NB4 (cell line): Measurements from ENCODE around the gene OR4C6.

Experiments
- DNase-seq: peaks from one replicate; pipeline ENCODE4 v3.0.0; 2010; ENCODE audit warnings: low read depth
- H3K4me3 ChIP-seq: one replicate; pipeline ENCODE4 v1.5.1; 2011; ENCODE audit warnings: mild to moderate bottlenecking, low read depth, low read length, moderate library complexity
- MYC ChIP-seq: IDR thresholded peaks from 2 replicates; pipeline ENCODE4 v1.6.1; 2011; ENCODE audit warnings: low read depth, low read length
- POLR2A ChIP-seq: IDR thresholded peaks from 2 replicates; pipeline ENCODE4 v1.6.1; 2011; ENCODE audit warnings: mild to moderate bottlenecking; ENCODE audit not compliant: insufficient read length; ENCODE audit errors: extremely low read depth
- TF ChIP-seq, protein P1 (sequence below): IDR thresholded peaks from one replicate; pipeline ENCODE4 v1.5.1; 2012; ENCODE audit warnings: low read depth, low read length
- TF ChIP-seq, protein P2 (sequence below): IDR thresholded peaks from 2 replicates; pipeline ENCODE4 v1.6.1; 2011; ENCODE audit warnings: low read depth, low read length

The OR4C6 gene

DNA sequence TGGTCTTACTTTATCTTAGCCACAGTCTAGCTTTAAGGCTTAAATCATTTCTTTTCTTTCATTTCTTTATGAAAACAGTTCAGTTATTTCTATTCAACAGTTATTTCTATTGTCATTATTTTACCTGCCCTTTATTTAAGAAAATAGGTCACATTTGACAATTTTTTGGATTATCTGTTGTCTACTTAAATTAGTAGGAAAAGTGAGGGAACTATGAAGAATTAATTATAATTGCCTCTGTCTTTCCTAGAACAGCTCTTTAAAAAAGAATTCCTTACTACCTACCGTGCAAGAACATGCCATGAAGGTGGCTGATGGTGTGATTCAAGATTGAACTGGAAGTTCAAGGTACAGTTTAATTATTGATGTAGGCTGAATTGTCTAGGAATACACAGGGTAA is at the start of gene OR4C6:
Gene OR4C6, plus strand, starts transcription at position 301 of the 400 bp plus-strand sequence. CDS start 2,966 bp downstream, outside the sequence.
- H3K4me3 ChIP-seq, result no peak within 1 kb of the TSS
- TF ChIP-seq, protein P1, sequence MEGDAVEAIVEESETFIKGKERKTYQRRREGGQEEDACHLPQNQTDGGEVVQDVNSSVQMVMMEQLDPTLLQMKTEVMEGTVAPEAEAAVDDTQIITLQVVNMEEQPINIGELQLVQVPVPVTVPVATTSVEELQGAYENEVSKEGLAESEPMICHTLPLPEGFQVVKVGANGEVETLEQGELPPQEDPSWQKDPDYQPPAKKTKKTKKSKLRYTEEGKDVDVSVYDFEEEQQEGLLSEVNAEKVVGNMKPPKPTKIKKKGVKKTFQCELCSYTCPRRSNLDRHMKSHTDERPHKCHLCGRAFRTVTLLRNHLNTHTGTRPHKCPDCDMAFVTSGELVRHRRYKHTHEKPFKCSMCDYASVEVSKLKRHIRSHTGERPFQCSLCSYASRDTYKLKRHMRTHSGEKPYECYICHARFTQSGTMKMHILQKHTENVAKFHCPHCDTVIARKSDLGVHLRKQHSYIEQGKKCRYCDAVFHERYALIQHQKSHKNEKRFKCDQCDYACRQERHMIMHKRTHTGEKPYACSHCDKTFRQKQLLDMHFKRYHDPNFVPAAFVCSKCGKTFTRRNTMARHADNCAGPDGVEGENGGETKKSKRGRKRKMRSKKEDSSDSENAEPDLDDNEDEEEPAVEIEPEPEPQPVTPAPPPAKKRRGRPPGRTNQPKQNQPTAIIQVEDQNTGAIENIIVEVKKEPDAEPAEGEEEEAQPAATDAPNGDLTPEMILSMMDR, result no peak
- DNase-seq, result no peak

GRCh38 chr11:55624531-55624930 is 37.5 kb upstream of the OR4C6 start:
- no peak for DNase-seq
- TF ChIP-seq, protein P2, sequence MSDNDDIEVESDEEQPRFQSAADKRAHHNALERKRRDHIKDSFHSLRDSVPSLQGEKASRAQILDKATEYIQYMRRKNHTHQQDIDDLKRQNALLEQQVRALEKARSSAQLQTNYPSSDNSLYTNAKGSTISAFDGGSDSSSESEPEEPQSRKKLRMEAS, result no peak
- TF ChIP-seq, protein P1, result no peak
- no peak for TF ChIP-seq MYC
- no peak for TF ChIP-seq POLR2A
- H3K4me3 ChIP-seq, result no peak overlapping the region

DNA sequence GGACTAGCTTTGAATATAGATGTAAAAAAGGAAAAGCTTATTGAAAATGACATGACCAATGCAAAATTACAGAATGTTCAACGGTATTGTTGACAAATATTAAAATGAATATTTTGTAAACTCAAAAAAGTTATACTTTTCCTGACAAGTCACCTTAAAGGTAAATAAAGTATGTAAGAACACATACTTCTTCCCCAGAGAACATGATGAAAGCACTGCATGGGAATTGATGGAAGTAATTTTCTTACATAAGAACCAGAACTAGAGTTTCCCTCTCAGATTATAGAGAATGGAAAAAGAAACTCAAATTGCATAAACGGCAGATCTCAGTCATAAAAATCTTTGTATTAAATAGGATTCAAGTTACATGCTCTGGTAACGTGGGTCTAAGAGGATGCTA is 27.2 kb upstream of the OR4C6 start, which contains the start of gene OR4P4:
Gene OR4P4, plus strand, starts transcription at position 301 of the 400 bp plus-strand sequence.
- no peak within 1 kb of the TSS for H3K4me3 ChIP-seq
- DNase-seq, result no peak
- TF ChIP-seq MYC, result no peak
- no peak for TF ChIP-seq POLR2A
- TF ChIP-seq, protein P2, result no peak
- TF ChIP-seq, protein P1, result no peak

- TF ChIP-seq MYC (no peak), POLR2A (no peak)
- TF ChIP-seq, protein P1, result no peak
- TF ChIP-seq, protein P2, result no peak
- H3K4me3 ChIP-seq, result no peak within 1 kb of the TSS
- DNase-seq, result no peak
Measured at GRCh38 chr11:55648027-55648426, 14.0 kb upstream of the OR4C6 start, which contains the start of gene OR4S2. Gene OR4S2 (plus strand): TSS chr11:55648327. CDS start chr11:55650904, 2,577 bp downstream.

DNA sequence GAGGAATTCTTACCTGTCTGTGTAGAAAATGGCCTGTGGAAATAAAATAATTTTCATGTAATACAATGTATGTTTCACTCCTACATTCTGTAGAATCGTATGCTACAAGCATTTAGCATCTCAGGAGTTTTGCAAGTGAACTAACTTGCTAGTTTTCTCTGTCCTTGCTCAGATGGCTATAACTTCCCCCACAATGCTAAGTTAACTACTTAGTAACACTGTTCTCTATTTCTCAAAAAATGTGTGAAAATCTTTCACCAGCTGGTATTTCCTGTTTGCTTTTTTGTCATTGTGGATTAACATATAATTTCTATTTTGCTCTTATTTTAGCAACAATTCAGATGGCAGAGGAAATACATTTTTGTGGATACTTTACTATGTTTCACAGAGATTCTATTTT is 9.4 kb upstream of the OR4C6 start:
- TF ChIP-seq, protein P1, result no peak
- TF ChIP-seq MYC (no peak), POLR2A (no peak)
- TF ChIP-seq, protein P2, result no peak
- no peak for DNase-seq
- no peak overlapping the region for H3K4me3 ChIP-seq

GRCh38 chr11:55655096-55655495 is 6.9 kb upstream of the OR4C6 start:
- no peak for DNase-seq
- TF ChIP-seq MYC (no peak), POLR2A (no peak)
- TF ChIP-seq, protein P1, result no peak
- TF ChIP-seq, protein P2, result no peak
- no peak overlapping the region for H3K4me3 ChIP-seq
